DOHH2 (cell line): ENCODE data around the gene CXorf49.
"Not testable (repeated sequence)": the region's sequence is repeated elsewhere in the genome, so short reads cannot be mapped to it uniquely, and the experiment has no call there.

Source experiments
- H3F3A ChIP-seq: fragments of 200-600 bp; sonication (generic), shearing (Covaris generic); 2 replicates; pipeline ENCODE4 v1.6.0; 2016; ENCODE audit warnings: antibody characterized with exemption, mild to moderate bottlenecking; ENCODE audit not compliant: control insufficient read depth, insufficient read depth
- H3K27ac ChIP-seq: fragments of 200-600 bp; sonication (generic); 2 replicates; pipeline ENCODE4 v1.5.1; 2014; ENCODE audit warnings: low read depth, mild to moderate bottlenecking, low read length, moderate library complexity
- H3K27me3 ChIP-seq: fragments of 200-600 bp; sonication (generic); 2 replicates; pipeline ENCODE4 v1.6.1; 2014; ENCODE audit warnings: mild to moderate bottlenecking, low read length, mixed read lengths; ENCODE audit not compliant: control insufficient read depth
- H3K36me3 ChIP-seq: fragments of 200-600 bp; sonication (generic); 2 replicates; pipeline ENCODE4 v1.6.1; 2014; ENCODE audit warnings: mild to moderate bottlenecking, low read length, moderate library complexity, mixed read lengths; ENCODE audit not compliant: control insufficient read depth
- H3K4me1 ChIP-seq: fragments of 200-600 bp; sonication (generic); 2 replicates; pipeline ENCODE4 v1.6.1; 2014; ENCODE audit warnings: mild to moderate bottlenecking, low read length, mixed read lengths; ENCODE audit not compliant: control insufficient read depth
- H3K4me2 ChIP-seq: fragments of 200-600 bp; sonication (generic); 2 replicates; pipeline ENCODE4 v1.6.0; 2014; ENCODE audit warnings: mild to moderate bottlenecking, low read length, moderate library complexity
- H3K4me3 ChIP-seq: fragments of 200-600 bp; sonication (generic); 2 replicates; pipeline ENCODE4 v1.5.1; 2014; ENCODE audit warnings: mild to moderate bottlenecking, low read length, mixed read lengths
- H3K79me2 ChIP-seq: fragments of 200-600 bp; sonication (generic); 2 replicates; pipeline ENCODE4 v1.6.1; 2014; ENCODE audit warnings: mild to moderate bottlenecking, low read length, mixed read lengths; ENCODE audit not compliant: control insufficient read depth
- H3K9me2 ChIP-seq: fragments of 200-600 bp; sonication (generic); replicated peaks from 2 replicates; pipeline ENCODE4 v1.6.1; 2014; ENCODE audit warnings: mild to moderate bottlenecking, low read length, mixed read lengths; ENCODE audit not compliant: control insufficient read depth
- H3K9me3 ChIP-seq: fragments of 200-600 bp; sonication (generic); 2 replicates; pipeline ENCODE4 v1.6.1; 2014; ENCODE audit warnings: antibody characterized with exemption, low read length, mixed read lengths; ENCODE audit not compliant: control insufficient read depth, insufficient read depth
- H4K20me1 ChIP-seq: fragments of 200-600 bp; sonication (generic); 2 replicates; pipeline ENCODE4 v1.6.0; 2014; ENCODE audit warnings: low read depth, mild to moderate bottlenecking, antibody characterized with exemption, low read length, moderate library complexity; ENCODE audit not compliant: control insufficient read depth, insufficient read depth
- EZH2phosphoT487 ChIP-seq: fragments of 200-600 bp; sonication (generic); IDR thresholded peaks from 2 replicates; pipeline ENCODE4 v1.6.1; 2017; ENCODE audit warnings: borderline replicate concordance, mild to moderate bottlenecking, antibody characterized with exemption, low read length, moderate library complexity, mixed read lengths
- TF ChIP-seq, protein P1 (sequence below): fragments of 200-600 bp; sonication (generic); IDR thresholded peaks from one replicate; pipeline ENCODE4 v1.5.1; 2014; ENCODE audit warnings: antibody characterized with exemption, mild to moderate bottlenecking, low read depth, low read length; ENCODE audit not compliant: poor library complexity, severe bottlenecking

The CXorf49 gene

DNA sequence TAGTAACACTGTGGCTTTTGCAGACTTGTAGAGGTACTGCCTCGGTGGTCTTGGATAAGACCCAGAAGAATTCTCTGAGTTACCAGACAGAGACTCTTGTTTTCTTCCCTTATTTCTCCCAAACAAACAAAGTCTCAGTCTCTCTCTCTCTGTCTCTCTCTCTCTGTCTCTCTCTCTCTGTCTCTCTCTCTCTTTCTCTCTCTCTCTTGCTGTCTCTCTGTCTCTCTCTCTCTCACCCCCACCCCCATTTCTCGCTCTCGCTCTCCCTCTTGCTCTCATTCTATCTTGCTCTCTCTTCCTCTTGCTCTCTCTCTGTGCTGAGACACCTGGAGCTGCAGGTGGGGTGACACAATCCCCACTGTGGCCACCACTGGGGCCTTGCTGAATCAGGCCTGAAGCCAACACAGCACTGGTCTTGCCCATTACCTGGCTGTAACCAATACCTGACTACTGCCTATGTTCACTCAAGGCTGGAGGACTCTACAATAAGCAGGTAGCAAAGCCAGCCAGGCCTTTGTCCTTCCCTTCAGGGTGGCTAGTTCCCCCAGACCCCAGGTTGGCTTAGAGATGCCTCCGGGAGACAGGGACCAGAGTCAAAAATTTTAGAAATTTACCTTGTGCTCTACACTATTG, 38.4 kb downstream of the CXorf49 start:
- Histone ChIP-seq H3K4me1 (no peaks in the 10 kb centered on the region), H3K4me3 (no peak overlapping the region), H3K27ac (no peak overlapping the region), H3K36me3 (no peaks in the 10 kb centered on the region), H3F3A (no peaks in the 10 kb centered on the region), H3K9me2 (no peaks in the 10 kb centered on the region), H4K20me1 (no peaks in the 10 kb centered on the region), H3K79me2 (no peaks in the 10 kb centered on the region), H3K9me3 (no peaks in the 10 kb centered on the region), H3K27me3 (no peaks in the 10 kb centered on the region), H3K4me2 (no peak overlapping the region)
- TF ChIP-seq, protein P1, sequence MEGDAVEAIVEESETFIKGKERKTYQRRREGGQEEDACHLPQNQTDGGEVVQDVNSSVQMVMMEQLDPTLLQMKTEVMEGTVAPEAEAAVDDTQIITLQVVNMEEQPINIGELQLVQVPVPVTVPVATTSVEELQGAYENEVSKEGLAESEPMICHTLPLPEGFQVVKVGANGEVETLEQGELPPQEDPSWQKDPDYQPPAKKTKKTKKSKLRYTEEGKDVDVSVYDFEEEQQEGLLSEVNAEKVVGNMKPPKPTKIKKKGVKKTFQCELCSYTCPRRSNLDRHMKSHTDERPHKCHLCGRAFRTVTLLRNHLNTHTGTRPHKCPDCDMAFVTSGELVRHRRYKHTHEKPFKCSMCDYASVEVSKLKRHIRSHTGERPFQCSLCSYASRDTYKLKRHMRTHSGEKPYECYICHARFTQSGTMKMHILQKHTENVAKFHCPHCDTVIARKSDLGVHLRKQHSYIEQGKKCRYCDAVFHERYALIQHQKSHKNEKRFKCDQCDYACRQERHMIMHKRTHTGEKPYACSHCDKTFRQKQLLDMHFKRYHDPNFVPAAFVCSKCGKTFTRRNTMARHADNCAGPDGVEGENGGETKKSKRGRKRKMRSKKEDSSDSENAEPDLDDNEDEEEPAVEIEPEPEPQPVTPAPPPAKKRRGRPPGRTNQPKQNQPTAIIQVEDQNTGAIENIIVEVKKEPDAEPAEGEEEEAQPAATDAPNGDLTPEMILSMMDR: no peak
- TF ChIP-seq EZH2phosphoT487: no peak

DNA sequence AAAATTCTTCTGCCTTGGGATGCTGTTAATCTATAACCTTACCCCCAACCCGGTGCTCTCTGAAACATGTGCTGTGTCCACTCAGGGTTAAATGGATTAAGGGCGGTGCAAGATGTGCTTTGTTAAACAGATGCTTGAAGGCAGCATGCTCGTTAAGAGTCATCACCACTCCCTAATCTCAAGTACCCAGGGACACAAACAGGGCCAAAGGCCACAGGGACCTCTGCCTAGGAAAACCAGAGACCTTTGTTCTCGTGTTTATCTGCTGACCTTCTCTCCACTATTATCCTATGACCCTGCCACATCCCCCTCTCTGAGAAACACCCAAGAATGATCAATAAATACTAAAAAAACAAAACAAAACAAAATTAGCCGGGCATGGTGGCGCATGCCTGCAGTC, 40.9 kb downstream of the CXorf49 start:
- not testable (repeated sequence) for H3K9me3 ChIP-seq

DNA sequence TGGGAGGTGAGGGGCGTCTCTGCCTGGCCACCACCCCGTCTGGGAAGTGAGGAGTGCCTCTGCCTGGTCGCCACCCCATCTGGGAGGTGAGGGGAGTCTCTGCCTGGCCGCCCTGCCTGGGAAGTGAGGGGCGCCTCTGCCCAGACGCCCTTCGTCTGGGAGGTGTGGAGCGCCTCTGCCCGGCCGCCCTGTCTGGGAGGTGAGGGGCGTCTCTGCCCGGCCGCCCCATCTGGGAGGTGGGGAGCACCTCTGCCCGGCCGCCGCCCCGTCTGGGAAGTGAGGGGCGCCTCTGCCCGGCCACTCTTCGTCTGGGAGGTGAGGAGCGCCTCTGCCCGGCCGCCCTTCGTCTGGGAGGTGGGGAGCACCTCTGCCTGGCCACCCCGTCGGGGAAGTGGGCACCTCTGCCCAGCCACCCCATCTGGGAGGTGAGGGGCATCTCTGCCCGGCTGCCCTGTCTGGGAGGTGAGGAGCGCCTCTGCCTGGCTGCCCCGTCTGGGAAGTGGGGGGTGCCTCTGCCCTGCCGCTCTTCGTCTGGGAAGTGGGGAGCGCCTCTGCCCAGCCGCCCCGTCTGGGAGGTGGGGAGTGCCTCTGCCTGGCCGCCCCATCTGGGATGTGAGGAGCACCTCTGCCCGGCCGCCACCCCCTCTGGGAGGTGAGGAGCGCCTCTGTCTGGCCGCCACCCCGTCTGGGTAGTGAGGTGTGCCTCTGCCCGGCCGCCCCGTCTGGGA, 41.9 kb downstream of the CXorf49 start:
- not testable (repeated sequence) for H3K27ac ChIP-seq, H3K4me2 ChIP-seq, H3K9me2 ChIP-seq, H3K9me3 ChIP-seq, H3K79me2 ChIP-seq, H3K4me3 ChIP-seq, H3K27me3 ChIP-seq, H3K36me3 ChIP-seq, H3F3A ChIP-seq, H3K4me1 ChIP-seq, H4K20me1 ChIP-seq

More for the DNA sequence above, 40.9 kb downstream of the CXorf49 start:
- H3K27ac ChIP-seq, H3K27me3 ChIP-seq, H3F3A ChIP-seq, H3K4me1 ChIP-seq, H3K4me2 ChIP-seq, H4K20me1 ChIP-seq, H3K79me2 ChIP-seq, H3K9me2 ChIP-seq, H3K36me3 ChIP-seq, H3K4me3 ChIP-seq: not testable (repeated sequence)

DNA sequence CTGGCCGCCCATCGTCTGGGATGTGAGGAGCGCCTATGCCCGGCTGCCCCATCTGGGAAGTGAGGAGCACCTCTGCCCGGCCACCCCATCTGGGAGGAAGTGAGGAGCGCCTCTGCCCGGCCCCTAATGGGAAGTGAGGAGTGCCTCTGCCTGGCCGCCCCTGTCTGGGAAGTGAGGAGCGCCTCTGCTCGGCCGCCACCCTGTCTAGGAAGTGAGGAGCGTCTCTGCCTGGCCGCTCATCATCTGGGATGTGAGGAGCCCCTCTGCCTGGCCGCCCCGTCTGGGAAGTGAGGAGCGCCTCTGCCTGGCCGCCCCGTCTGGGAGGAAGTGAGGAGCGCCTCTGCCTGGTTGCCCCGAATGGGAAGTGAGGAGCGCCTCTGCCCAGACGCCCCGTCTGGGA, 42.4 kb downstream of the CXorf49 start:
- not testable (repeated sequence) for H3K27me3 ChIP-seq, H3F3A ChIP-seq, H4K20me1 ChIP-seq, H3K27ac ChIP-seq, H3K9me2 ChIP-seq, H3K4me2 ChIP-seq, H3K4me3 ChIP-seq, H3K9me3 ChIP-seq, H3K79me2 ChIP-seq, H3K36me3 ChIP-seq, H3K4me1 ChIP-seq

GRCh38 chrX:71671938-71672337, 46.1 kb downstream of the CXorf49 start:
- Histone ChIP-seq H3K4me1 (no peaks in the 10 kb centered on the region), H3K79me2 (no peaks in the 10 kb centered on the region), H3F3A (no peaks in the 10 kb centered on the region), H3K4me3 (no peak overlapping the region), H4K20me1 (no peaks in the 10 kb centered on the region), H3K27me3 (no peaks in the 10 kb centered on the region), H3K9me3 (no peaks in the 10 kb centered on the region), H3K27ac (no peak overlapping the region), H3K4me2 (no peak overlapping the region), H3K36me3 (no peaks in the 10 kb centered on the region), H3K9me2 (no peaks in the 10 kb centered on the region)
- TF ChIP-seq, protein P1: no peak
- no peak for TF ChIP-seq EZH2phosphoT487
